HG03159 (cell line): ENCODE measurements around the gene SLC1A7.

Experiments
- ATAC-seq: cut with Tn5 transposase; IDR thresholded peaks from one replicate; pipeline ENCODE4 v1.9.1; 2021; ENCODE audit warnings: mild to moderate bottlenecking, moderate library complexity; ENCODE audit not compliant: unreplicated experiment

The SLC1A7 gene

DNA sequence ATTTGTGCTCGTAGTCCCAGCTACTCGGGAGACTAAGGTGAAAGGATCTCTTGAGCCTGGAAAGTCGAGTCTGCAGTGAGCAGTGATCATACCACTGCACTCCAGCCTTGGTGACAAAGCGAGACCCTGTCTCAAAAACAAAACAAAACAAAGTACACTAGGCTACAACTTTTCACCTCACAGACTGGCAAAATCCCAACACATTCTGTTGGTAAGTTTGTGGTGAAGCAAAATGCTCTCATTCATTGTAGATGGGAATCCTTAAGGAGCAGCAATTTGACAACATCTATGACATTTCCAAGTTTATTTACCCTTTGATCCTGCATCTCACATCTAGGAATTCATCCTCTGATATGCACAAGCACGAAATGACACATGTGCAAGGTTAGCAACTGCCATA lies 20.2 kb upstream of the SLC1A7 start:
- ATAC-seq, result no peak

DNA sequence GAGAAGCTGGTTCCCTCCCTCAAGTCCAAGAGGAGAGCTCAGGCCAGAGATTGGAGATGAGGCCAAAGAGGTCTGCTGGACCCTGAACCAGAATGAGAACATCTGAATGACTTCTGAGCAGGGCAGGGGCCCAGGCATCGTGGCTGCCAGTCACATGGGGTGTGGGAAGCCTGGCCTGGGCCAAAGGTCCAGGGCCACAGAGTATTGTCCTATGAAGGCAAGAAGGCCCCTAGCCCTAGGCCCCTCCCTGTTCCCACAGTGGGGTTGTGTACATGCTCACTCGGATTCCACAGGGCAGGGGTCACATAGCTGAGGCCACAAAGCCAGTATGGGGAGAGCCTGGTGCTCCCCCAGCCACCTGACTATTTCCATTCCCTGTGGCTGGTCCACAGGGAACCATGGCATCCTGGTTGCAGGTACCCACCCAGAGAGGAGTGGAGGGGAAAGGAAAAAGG lies 18.5 kb upstream of the SLC1A7 start:
- no peak for ATAC-seq

DNA sequence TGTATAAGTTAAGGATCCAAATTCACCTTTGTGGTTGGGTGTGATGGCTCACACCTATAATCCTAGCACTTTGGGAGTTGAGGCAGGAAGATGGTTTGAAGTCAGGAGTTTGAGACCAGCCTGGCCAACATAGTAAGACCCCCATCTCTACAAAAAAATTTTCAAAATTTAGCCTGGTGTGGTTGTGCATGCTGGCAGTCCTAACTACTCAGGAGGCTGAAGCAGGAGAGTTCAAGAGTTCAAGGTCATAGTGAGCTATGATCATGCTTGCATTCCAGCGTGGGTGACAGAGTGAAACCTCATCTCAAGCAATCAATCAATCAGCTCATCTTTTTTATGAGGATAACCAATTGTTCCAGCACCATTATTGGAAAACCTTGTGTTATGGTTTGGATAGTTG lies 16.5 kb upstream of the SLC1A7 start:
- ATAC-seq, result no peak

DNA sequence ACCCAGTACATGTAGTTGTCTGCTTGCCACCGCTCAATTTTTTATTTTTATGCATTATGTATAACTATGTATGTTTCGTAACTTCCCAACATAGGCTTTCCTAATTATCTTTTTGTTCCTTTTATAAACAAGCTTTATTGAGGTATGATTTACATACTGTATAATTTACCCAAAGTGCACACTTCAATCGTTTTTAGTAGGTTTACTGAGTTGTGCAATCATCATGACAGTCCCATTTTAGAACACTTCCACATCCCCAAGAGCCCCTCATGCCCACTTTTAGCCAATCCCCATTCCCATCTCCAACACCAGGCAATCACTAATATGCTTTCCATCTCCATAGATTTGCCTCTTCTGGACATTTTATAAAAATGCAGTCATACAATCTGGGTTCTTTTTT lies 14.3 kb upstream of the SLC1A7 start:
- no peak for ATAC-seq

DNA sequence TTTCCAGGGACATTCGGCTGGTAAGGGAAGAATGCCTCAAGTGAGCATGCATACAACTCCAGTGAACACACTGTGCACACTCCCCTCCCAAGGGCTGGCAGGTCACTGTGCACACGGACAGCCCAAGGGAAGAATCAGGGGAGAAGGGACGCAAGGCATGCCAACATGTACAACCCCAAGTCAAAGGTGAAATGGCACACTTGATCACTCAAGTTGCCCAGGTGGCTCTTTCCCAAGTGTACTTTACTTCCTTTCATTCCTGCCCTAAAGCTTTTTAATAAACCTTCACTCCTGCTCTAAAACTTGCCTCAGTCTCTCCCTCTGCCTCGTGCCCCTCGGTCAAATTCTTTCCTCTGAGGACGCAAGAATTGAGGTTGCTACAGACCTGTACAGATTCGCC lies 13.5 kb upstream of the SLC1A7 start:
- ATAC-seq, result no peak

DNA sequence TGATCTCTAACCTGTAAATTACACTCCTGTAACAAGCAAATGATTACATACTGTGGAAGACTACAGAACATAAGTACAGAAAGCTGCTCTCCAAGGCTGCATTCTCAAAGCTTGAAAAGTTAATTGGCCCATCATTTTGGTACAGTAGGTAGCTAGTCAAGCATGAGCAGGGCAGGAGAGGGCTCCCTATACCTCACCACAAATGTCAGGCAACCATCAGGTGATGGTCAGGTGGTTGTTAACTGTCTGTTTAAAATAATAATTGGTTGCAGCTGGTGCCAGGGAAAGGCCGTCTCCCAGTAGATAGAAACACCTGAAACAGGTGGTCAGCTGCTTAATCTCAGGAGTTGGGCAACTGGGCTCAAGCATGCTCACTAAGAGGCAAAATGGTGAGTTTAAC lies 13.1 kb upstream of the SLC1A7 start:
- no peak for ATAC-seq

DNA sequence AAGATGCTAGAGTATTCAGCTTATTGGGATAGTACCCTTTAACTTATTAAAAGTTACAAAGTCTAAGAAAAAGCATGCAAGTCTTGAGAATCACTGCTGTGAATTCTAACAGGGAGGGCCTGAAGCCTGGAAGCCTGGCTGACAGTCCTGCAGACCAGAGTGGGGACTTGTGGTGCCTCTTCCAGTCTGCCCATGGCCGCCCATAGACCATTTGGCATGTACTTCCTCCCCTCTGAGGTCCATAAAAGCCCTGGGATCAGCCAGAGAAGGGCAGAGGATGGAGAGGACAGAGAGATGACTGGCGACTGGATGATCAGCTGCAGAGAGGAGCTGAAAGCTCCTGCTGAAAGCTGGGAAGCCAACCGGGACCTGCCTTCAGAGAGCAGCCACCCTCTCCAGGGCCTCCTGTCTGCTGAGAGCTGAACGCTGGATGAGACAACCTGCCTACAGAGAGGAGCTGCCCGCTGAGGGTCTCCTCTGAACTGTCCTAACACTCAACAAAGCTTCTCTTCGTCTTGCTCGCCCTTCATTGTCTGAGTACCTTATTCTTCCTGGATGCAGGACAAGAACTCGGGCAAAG lies 12.5 kb upstream of the SLC1A7 start:
- no peak for ATAC-seq

DNA sequence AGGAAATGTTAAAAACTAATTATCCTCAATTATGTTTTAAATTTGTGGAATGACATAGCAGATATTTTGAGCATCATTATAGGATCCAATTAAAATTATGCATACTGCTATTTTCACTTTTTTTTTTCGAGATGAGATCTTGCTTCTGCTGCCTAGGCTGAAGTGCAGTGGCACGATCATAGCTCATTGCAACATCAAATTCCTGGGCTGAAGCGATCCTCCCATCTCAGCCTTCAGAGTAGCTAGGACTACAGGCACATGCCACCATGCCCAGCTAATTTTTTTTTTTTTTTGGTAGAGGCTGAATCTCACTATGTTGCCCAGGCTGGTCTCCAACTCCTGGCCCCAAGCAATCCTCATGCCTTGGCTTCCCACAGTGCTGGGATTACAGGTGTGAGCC lies 11.3 kb upstream of the SLC1A7 start:
- no peak for ATAC-seq

DNA sequence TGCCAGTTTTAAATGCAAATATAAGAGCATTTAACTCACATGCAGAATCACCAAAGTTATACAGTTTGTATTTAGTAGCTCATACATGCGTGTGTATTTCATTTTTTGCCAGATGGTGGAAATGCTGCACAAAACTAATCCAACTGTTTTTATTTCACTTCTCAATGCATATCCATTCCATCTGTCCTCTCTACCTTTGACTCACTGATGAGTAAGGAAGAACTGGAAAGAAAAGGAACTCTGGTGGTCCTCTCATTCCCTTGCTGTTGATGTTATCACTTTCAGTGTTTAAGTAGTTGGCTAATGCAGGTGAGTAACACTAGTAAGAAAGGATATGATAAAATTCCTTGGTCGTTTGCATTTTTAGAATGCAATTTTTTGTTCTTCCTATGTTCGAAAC lies 5.7 kb upstream of the SLC1A7 start:
- ATAC-seq, result no peak

DNA sequence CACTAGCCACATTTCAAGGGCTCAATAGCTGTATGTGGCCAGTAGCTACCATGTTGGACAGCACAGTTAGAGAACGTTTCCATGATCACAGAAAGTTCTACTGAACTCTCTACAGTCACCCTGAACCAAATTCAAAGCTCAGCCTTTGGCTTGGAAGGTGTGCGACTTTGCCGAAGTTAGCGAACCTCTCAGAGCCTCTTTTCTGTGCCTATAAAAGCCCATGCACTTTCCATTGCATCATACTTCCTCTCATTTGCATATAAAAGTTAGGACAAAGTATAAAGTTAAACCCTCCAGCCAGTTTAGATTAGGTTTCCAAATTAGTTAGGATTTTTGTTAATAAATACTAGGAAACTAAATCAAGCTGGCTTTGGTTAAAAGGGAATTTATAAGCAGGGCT lies 4.7 kb upstream of the SLC1A7 start:
- no peak for ATAC-seq

DNA sequence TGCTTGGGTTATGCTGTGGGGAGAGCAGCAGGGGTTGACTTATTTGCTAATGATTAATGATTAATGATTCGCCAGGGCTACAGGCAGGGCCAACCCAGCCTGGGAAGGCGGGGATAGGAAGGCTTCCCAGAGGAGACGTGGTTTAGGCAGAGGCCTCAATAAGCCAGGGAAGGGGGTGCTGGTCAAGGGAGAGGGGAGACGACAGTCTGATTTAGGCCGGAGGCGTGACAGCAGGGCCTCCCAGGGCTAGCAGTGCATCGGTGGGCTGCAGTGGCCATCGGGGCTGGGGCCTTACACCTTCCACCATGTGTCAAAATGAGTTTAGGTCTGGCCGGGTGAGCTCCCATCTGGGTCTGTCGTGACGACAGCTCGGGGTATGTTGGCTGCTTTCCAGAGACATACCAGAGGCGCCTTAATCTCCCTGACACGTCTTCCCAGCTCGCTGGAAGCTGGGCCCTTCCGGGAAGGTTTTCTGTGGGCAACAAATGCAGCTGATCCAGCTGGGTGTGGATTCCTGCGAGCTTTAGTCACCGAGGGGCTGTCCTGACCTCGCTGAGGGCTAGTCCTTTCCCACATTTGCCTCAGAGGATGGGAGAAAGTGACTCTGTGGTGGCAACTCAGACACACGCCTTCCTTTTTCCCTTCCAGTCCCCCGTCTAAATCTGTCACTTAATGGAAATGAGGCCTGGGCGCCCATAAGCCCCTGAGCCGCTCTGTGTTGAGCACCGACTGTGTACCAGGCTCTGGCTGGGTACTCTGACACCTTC lies 3.7 kb upstream of the SLC1A7 start:
- ATAC-seq, result no peak

DNA sequence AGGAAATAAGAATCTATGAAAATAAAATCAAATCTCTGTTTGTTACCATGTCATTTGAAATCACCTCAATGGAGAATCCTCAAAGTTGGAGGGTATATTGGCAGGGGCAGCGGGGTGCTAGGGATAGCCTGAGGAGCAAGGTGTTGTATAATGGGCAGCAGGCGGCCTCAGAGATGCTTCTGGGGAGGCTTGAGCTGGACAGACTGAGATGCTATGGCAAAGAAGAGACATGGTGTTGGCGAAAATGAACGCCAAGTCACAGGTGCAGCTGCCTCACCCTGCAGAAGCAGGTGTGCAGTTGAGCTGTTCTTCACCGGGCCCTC lies 3.1 kb upstream of the SLC1A7 start:
- ATAC-seq, result no peak

DNA sequence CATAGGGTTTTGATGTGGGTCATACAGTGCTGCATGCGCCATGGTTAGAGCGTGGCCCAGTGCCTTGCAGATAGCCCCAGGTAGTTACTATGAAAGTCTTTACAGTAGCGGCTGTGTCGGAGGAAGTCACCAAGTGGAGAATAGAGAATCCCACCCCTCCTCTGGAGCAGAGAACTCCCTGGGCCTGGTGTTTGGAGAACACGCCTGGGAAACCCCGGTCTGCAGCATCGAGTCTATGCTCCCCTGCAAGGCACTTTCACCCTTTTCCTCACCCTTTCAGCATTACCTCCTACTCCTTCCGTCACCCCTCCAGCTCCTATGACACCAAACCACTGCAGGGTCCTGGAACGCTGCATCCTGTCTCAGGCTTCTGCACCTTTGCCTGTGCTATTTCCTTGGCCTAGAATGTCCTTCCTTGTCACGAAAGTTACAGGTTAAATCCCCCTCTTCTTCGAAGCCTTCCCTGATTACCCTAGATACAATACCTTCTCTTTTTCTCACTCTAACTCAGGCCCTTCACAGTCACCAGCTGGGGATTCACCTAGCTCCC lies 2.7 kb upstream of the SLC1A7 start:
- ATAC-seq, result no peak

DNA sequence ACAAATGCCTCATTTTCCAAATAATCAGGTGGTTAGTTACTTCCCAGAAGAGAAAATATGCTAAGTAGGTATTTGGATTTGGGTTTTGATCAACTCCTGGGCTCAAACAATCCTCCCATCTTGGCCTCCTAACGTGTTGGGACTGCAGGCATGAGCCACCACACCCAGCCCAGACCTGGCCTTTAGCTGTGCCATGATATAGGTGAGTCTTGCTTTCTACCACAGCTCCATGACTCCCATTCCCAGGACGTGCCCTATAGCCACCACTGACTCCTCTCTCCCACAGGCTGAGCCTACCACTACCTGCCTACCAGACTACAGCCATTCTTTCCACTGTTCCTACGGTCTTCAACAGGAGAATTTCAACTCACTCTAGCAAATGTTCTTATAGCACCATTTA lies 1.8 kb upstream of the SLC1A7 start:
- ATAC-seq, result no peak

DNA sequence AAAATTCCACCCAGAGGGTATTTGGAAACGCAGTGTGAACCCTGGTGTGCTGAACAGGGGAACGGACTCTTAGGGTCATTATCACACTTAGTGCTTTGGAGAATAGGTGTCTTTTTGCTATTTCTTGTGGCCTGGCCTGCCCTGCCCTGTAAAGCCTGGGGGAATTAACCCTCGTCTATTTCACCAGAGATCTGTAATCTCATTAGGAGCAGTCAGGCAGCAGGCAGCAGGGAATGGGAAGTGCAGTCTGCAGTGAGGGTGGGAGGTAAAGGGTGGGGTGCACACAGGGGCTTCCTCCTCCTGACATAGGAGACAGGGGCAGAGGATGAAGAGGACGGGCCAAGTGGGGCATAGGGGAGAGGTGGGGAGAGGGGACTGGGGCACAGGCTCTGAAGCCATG lies 1.1 kb upstream of the SLC1A7 start:
- no peak for ATAC-seq

DNA sequence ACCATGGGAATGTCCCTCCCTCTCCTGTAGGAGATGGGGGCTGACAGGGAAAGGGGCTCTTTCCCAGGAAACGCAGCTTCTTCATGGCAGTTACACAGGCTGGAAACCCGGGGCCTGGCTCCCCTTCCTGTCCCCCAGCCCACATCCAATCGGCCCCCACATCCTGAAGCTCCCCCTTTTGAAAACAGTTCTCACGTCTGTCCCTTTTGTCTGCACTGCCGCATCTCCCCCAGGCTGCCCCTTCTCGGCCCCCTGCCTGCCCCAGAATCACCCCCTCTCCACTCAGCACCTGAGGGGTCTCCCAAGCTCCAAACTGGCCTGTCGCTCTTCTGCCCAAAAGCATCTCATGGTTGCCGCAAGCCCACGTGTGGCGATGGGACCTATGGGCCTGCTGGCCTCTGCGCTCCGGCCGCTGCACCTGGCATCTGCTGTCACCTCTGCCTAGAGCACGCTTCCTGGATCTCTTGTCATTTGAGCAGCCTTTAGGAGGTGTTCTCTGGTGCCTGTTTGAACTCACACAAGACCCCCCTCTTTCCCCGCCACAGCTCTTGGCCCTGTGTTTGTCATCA lies 867 bp downstream of the SLC1A7 start:
- no peak for ATAC-seq

DNA sequence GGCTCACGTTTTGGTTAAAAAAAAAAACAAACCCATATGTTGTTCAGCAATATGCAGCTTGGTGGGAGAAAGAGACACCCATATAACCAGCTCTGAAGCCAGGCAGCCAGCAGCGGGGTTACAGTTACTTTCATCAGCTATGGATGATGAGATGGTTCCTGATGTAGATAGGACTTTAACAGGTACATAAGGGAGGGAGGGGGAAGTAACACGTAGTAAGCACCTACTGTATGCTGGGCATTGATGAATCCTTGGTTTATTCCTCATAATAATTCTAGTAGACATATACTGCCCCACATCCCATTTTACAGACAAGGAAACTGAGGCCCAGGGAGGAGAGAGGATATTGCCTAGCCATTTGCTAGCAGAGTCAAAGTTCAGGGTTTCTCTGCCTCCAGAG lies 2.0 kb downstream of the SLC1A7 start:
- no peak for ATAC-seq

DNA sequence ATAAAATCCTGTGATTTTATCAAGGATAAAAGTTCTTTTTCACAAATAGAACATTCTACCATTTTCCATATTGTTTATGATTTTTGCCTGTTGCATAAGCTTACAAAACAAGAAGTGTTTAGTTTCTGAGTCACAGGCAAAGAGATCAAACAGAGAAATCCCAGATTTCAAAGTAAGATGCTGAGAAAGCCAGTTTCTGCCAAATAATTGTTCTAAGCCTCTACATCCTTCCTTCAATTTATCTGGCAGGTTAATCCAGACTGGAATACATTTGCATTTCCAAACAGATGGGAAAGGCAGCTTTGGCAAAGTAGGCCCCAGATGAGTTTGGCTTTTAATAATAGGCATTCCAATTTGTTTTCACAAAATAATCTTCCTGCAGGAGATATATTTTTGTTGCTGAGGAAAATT lies 2.5 kb downstream of the SLC1A7 start:
- ATAC-seq, result no peak

DNA sequence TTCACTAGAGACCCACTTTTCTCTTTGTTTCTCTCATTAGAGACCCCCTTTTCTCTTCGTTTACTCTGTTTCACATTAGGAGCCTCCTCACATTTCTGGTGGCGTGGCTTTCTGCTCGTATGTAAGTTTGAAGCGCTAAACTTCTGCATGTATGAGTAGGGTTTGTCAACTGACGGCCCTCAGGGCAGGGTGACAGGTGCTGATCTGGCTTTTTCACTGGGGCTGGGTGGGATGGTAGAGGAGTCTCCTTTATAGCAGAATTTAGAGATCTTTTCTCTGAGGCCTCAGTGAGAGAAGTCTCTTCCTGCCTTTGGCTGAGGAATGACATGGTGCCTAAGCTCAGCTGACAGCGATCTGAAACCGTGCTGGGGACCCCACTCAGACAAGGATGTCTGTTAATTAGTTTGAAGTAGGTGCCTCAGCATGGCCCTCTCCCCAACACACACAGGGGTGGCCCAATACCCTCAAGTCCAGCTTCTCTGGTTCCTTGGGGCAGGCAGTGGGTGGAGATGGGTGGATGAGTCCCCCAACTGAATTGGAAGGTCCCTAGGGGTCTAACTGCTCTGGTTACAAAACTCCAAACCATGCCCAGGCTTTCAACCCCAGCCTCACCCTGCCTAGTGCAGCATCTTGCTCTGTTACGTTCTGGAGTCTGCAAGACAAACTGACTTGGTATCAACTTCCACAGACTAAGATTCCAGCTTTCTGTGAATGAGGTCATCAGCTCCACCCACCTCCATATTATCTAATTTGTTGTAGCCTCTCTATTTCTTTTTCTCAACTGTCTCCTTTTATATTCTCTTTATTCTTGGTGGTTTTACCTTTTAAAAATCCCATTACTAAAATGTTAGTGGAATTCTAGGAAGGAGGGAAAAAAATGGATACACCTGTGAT lies 3.2 kb downstream of the SLC1A7 start:
- no peak for ATAC-seq

DNA sequence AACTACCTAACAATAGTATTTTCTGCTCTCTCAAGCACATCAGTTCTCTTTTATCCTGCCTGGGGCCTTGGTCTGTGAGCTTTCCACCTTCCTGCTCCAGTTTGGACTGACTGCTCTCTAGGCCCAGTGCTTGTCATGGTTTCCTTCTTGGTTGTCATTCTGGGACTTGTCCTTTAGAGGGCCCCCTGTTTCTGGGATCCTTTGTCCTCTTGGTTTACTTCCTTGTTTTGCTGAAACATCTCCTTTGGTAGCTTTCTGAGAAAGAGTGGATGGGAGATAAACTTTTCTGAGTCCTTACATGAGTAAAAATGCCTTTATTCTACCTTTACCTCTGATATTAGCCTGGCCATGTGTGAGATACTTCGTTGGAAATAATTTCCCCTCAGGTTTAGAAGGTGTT lies 4.7 kb downstream of the SLC1A7 start:
- ATAC-seq, result no peak

DNA sequence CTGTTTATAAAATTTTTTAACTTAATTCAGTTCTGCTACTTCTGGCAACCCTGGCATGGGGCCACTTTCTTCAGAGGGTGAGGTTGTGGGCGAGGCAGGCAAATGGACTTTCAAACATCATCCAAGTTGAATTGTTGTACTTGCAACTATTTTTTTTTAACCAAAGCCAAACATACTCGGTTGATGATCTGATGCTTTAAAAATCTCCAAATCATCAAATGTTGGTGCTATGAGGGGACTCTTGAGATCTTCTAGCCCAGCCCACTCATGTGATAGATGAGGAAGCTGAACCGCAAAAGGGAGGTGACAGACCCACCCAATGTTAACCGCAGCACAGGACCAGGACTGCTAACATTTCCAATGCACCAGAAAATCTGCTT lies 6.7 kb downstream of the SLC1A7 start:
- no peak for ATAC-seq
